NCI-H226 (cell line): ENCODE results near the gene ZNF322.
"Not testable (repeated sequence)": the region's sequence is repeated elsewhere in the genome, so short reads cannot be mapped to it uniquely, and the experiment has no call there.

ENCODE experiments used
- DNase-seq: peaks from one replicate; pipeline ENCODE4 v3.0.0-alpha.2; 2015

ZNF322 gene

GRCh38 chr6:26659042-26659999 is at the start of gene ZNF322:
ZNF322 (minus strand) TSS chr6:26659746; CDS start chr6:26638553, 21,193 bp downstream.
- peak; percentile 88 for DNase-seq

DNA sequence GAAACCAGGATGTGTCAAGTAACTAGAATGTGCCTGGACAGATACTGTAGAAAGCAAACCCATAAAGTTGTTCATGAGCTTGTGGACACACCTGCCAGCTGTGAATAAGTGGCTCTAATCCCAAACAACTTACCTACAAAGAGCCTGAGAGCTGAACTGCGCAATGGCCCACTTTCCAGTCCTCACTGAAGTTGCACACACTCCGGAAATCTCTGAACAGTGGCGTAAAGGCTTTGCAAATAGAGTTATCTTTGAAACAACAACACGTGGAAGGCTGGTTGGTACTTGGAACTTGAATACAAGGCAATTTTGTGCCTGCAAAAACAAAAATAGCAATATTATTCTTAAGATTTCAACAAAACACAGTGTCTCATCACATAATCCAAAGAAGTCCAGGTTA is 46.2 kb upstream of the ZNF322 start:
- not testable (repeated sequence) for DNase-seq

DNA sequence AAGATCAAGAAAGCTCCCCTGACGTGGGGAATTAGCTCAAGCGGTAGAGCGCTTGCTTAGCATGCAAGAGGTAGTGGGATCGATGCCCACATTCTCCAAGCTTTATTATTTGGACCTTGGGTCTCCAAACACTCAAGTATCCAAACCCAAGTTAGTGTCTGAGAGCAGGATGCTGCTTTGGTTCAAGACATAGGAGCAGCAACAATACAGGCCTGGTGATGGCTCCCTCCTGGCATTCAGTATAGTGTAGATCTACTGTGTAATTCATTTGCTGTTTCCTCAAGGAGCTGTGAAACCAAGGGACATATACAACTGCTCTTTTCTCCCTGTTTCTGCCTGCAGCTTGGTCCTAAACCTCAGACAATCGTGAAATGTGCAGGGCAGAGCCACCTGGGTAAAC is 45.8 kb upstream of the ZNF322 start:
- DNase-seq: not testable (repeated sequence)

DNA sequence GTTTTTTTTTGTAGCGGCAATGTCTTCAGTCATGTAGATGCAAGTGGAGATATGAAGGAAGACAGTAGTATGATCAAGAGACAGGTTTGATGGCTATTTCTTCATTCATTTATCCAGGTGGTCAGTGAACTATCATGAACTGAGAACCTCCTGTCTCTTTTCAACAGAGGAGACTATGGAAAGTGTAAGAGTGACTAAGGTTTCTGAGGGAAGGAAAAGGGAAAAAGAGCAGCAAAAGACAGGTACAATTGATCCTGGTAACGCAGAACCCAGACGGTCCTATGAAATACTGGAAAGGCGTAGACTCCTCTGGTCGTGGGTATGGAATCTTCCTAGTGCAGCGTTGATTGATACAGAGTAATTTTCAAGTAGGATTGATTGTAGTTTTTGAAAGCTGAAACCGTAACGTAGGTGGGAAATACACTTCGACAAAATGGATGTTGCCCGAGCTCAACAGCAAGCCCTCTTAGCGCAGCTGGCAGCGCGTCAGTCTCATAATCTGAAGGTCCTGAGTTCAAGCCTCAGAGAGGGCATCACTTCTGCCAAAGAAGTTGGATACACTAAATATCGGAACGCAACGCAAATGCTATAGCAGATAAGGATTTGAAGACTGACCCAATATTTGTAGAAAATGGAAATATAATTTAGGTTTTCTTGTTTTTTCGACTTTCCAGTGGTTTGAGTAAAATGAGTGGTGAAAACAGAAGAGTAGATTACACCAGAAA is 41.6 kb upstream of the ZNF322 start:
- not testable (repeated sequence) for DNase-seq

DNA sequence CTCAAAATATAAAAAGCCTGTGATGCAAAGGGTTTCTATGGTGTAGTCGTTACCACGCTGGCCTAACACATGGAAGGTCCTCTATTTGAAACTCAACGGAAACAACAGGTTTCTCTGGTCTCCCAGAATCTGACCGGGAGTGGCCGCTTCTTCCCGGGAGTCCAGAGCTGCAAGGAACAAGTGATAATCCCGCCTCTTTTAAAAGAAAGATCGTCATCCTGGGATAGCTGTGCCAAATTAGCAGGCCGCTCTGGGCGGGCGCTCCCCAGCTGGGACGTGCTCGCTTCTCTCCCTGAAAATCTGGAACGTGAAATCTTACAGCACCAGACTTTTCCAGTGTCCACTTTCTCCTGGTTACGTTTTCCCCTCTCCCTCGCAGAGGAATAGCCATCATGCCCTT is 38.0 kb upstream of the ZNF322 start:
- DNase-seq: not testable (repeated sequence)

DNA sequence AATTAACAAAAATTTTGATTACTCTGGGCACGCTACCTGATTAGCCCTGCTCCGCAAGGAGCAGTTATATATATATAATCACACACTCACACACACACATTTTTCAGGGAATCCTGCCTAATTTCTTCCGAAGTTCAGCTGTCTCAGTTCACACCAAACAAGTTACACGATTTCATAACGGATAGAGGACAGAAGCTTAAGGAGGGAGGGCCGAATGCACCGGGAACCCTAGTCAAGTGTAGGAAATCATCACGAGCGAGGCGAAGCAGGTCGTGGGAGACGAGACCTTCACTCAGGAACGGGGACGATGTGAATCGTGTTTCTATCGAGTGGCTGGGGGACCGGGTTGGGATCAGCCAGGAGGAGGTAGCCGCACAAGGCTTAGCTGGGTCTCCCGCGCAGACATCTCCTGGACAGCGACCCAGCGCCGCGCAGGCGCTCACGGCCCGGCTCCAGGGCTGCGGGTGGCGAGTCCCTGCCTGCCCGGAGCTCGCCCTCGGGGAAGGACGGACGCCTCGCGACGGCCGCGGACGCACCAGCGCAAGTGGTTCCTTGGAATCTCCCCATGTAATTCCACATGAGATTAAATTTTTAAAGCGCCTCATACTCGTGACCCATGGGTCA is 29.9 kb upstream of the ZNF322 start:
- DNase-seq: not testable (repeated sequence)

GRCh38 chr6:26682435-26683042 is 23.0 kb upstream of the ZNF322 start:
- not testable (repeated sequence) for DNase-seq

- not testable (repeated sequence) for DNase-seq
Measured at GRCh38 chr6:26673287-26673686, 13.7 kb upstream of the ZNF322 start.

DNA sequence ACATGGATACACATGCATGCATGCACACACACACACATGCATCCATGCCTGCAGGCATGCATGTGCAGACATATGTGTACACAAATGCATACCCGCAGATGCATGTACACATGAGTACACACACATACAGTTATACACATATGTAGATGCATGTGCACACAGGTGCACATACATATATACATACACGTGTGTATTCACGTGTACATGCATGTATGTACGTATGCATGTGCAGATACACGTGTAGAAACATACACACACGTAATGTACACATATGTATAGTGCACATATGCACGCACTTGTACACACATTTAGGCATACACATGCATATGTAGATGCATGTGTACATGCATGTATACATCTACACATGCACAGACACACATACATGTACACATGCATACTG is 11.0 kb upstream of the ZNF322 start:
- not testable (repeated sequence) for DNase-seq

- DNase-seq: not testable (repeated sequence)
Measured at GRCh38 chr6:26670003-26670402, 10.5 kb upstream of the ZNF322 start.

GRCh38 chr6:26660000-26660361 is 435 bp upstream of the ZNF322 start:
- DNase-seq: no peak

GRCh38 chr6:26657256-26657655 is 2.3 kb downstream of the ZNF322 start:
- no peak for DNase-seq

DNA sequence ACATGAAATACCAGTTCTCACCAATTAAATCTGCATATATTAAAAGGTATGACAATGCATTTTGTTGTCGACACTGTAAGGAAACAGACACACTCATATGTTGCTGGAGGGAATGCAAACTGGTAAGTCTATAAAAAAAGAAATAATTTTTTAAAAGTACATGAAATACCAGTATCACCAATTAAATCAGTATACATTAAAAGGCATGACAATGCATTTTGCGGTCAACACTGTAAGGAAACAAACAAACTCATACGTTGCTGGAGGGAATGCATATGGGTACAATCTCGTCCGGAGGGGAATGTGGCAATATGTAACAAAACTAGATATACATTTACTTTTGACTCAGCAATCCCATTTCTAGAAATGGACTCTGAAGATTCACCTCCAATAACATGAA is 6.5 kb downstream of the ZNF322 start:
- no peak for DNase-seq

DNA sequence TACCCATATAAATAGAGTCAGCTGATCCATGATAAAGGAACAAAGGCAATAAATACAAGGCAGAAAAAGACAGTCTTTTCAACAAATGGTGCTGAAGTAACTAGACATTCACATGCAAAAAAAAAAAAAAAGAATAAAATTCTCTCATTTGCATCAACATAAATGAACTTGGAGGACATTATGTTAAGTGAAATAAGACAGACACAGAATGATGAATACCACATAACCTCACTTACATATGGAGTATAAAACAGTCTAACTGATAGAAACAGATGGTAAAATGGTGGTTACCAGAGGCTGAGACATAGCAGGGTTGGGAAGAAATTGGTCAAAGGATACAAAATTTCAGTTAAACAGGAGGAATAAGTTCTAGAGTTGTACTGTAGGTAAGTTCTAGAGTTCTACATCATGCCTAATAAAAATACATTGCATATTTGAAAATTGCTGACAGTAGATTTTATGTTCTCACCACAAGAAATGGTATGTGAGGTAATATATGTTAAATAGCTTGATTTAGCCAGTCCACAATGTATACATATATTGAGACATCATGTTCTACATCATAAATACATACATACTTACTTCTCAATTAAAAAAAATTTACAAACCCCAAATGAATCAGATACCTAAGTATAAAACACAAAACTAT is 8.3 kb downstream of the ZNF322 start:
- no peak for DNase-seq

DNA sequence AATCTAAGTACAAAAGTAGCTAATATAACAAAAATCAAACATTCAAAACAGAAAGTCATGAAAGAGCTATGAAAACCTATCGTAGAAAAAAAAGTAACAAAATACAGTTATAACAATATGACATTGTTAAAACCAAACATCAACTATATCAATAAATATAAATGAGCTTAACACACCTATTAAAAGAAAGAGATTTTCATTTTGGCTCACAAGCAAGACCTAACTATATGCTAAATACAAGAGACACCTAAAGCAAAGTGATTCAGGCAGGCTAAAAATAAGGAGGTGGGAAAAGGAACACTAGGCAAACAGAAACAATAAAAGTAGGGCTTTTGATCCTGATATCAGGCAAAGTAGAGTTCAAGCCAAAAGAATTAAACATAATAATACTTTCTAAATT is 13.5 kb downstream of the ZNF322 start:
- DNase-seq: no peak

GRCh38 chr6:26640806-26641205 is 18.7 kb downstream of the ZNF322 start:
- no peak for DNase-seq

DNA sequence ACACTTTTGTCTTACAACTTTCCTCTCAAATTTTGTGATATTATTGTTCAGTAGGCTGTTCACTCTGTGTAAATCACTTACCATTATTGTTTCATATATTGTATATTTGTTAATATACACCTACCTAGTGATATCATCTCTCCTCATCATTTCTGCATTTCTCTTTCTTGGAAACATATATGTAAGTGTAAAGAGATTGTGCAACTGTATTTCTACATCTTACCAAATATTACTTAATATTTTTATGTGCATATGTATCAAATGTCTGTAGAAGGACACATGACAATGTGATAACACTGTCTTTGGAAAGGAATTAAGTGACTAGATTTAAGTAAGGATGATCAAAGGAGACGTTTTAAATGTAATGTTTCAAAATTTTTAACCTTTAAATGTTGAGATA is 30.2 kb downstream of the ZNF322 start:
- DNase-seq: no peak

DNA sequence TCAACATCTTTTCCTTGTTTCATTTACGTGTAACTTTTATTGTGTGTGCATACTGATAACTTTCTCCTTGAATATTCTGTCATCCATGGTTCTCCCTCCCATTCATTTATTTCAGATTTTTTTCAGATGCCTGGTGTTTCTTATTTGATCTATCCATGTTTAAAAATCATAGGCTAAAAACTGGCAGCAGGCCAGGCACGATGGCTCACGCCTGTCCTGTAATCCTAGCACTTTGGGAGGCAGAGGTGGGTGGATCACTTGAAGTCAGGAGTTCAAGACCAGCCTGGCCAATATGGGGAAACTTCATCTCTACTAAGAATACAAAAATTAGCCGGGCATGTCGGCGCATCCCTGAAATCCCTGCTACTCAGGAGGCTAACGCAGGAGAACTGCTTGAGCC is 31.7 kb downstream of the ZNF322 start:
- no peak for DNase-seq

DNA sequence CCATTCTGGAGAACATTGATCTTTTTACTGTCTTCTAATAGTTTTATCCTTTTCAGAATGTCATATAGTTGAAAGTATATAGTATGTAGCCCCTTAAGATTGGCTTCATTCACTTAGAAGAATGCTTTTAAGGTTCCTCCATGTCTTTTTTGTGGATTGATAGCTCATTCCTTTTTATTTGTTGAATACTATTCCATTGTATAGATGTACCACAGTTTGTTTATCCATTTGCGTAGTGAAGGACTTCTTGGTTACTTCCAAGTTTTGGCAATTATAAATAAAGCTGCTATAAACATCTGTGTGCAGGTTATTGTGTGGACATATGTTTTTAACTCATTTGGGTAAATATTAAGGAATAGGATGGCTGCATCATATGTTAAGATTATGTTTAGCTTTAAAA is 35.0 kb downstream of the ZNF322 start:
- DNase-seq: no peak

GRCh38 chr6:26623339-26623859 is 36.1 kb downstream of the ZNF322 start:
- no peak for DNase-seq

DNA sequence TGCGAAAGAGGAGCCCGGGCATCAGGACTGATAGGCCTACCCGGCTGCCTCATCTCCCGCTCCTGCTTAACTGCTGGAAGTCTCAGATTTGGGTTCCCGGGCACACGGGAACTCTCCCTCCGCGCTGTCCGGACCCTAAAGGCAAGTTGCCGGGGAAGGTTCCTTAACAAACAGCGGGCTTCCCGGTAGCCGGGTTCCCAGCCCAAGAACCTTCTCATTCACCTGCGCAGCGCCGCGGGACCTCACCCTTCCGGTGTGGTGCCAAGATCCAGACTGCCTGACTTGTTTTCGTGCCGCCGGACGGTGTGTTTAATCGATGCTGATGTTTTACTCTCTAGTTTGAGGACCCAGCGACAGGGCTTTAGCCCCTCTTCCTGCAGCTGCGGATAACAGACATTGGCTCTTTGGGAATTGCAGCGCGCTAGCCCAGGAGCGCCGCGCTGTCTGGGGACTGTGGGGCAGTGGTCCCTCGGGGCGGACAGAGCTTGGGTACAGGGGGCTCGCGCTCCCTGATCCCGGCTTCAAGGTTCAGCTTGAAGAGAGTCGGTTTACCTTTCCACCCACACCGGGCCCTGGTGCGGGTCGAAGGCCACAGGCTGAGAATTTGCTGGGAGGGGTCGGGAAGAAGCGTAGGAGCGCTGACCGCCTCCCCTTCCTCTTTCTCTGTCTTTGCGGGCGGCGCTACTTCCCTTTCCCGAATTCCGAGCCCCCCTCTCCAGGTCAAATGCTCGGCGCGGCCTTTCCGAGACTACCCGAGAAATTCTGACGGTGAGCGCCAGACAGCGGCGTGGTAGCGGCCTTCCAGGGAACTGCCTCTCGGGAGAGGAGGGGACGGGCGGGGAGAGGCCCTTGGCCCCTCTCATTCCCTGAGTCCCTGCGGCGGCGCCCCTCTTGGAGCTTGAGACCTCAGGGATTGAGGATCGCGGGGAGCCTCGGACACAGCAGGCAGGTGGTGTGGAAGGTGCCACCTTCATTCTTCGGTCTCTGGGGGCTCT is 45.6 kb downstream of the ZNF322 start:
- no peak for DNase-seq
